Uterus (tissue), 2 donors: ENCODE data around the gene HOXC5.

ENCODE experiments used
- POLR2A ChIP-seq, 2 donors: fragments of 450-650 bp; IDR thresholded peaks; one replicate each; pipeline ENCODE4 v1.6.1; 2016; ENCODE audit warnings: antibody characterized with exemption in 2 of 2, mild to moderate bottlenecking in 1 of 2, moderate library complexity in 1 of 2
- TF ChIP-seq, protein P1 (sequence below), 4 experiments: fragments of 200-600 bp in 2 of 4; fragments of 450-650 bp in 2 of 4; sonication (generic) in 2 of 4; IDR thresholded peaks; one replicate each; pipeline ENCODE4 v1.5.1; 2016 to 2019; ENCODE audit warnings: antibody characterized with exemption in 4 of 4, mild to moderate bottlenecking in 2 of 4, moderate library complexity in 1 of 4

DNA sequence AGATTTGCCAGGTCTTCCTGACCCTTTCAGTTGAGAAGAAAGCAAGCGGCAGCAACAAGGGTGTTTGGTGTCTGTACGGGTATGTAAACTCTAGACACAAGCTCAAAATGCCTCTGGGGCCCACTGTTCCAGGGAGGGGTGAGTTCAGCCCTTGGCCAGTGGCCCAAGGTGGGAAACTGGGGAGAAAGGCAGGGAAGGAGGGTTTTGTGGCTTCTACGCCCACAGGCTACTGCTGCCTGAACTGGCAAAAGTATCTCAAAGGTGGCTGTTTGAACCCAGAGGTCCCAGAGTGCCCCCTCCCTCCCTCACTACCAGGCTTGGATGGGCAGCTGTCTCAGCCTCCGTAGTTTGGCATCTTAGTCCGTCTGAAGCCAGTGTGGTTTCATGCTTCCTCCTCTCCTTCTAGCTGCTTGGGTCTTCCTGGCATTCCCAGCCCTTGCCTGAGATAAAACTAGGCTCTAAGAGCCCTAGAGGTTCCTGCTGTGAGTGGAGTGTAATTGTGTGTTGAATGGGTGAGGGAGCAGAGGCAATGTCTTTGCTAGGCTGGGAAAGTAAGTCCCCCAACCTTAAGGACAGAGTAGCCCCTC lies 5.5 kb downstream of the HOXC5 start:
- TF ChIP-seq, protein P1, sequence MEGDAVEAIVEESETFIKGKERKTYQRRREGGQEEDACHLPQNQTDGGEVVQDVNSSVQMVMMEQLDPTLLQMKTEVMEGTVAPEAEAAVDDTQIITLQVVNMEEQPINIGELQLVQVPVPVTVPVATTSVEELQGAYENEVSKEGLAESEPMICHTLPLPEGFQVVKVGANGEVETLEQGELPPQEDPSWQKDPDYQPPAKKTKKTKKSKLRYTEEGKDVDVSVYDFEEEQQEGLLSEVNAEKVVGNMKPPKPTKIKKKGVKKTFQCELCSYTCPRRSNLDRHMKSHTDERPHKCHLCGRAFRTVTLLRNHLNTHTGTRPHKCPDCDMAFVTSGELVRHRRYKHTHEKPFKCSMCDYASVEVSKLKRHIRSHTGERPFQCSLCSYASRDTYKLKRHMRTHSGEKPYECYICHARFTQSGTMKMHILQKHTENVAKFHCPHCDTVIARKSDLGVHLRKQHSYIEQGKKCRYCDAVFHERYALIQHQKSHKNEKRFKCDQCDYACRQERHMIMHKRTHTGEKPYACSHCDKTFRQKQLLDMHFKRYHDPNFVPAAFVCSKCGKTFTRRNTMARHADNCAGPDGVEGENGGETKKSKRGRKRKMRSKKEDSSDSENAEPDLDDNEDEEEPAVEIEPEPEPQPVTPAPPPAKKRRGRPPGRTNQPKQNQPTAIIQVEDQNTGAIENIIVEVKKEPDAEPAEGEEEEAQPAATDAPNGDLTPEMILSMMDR (IDR thresholded peaks at IDR 0.05), result no peak
- no peak for TF ChIP-seq POLR2A (IDR thresholded peaks at IDR 0.05)
